ENCODE results near the gene FAM89B.

The FAM89B gene

DNA sequence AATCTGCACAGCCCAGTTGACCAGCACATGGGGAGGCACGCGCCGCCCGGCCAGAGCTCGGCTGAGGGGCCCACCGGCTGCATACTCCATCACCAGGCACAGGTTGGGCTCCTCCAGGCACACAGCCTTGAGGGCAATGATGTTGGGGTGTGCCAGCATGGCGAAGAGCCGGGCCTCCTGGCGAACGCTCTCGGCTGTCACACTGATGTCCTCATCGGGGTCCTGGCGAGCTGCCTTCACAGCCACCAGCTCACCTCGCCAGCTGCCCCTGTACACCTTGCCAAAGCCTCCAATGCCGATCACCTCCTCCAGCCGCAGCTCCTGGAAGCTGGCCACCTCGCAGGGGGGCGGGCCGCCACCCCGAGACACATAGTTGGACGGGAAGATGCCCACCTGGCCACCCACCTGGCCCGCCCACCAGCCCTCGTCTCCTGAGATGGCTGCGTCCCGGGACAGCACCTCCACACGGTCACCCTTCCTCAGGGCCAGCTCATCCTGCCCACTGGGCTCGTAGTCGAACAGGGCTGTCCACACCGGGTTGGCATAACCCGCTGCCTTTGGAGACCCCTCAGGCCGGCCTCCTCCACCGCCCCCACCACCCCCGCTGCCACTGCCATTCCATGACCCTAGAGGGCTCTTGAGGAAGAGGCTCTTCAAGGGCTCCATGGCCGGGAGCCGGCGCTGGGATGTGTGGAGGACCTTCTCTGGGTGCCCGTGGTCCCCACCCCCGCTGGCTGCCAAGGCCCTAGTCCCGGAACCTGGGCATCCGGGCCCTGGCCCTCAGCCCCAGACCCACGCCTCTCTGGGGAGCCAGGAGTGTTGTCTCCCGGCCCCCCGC is 41.0 kb downstream of the FAM89B start:
- DNase-seq: no peak

DNA sequence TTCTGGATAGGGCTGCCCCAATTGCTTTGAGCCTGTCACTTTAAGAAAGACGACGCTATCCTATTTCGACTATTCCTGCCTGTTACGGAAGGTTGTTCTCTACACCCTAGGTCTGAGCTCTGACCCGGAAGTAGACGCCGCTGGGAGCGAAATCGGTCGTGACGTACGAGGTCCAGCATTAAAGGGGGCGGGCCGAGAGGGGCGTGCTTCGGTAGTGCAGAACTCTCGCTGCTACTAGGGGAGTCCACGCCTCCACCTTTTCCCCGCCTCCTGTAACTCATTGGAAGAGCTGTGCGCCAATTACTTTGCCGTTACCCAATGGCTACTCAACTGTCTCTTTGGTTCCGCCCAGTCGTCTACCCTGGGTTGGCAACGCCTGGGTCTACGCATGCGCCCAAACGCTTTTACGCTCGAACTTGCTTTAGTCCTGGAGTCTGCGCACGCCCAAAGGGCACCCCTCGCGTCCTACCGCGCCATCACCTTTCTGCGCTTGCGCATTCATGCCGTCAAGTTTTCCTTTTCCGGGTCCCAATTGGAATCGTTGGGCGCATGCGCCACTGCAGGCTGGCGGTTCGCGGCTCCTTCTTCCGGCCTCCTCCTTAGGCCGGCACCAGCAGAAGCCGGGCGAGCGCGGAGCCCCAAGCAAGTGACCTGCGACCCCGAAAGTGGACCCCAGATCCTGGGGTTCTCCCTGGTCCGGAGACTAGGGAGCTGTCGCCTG is 43.1 kb downstream of the FAM89B start, which contains the start of gene PCNX3:
Gene PCNX3, plus strand, starts transcription at position 548 of the 721 bp plus-strand sequence. CDS start 536 bp downstream, outside the sequence.
- peak; percentile 100 for DNase-seq

DNA sequence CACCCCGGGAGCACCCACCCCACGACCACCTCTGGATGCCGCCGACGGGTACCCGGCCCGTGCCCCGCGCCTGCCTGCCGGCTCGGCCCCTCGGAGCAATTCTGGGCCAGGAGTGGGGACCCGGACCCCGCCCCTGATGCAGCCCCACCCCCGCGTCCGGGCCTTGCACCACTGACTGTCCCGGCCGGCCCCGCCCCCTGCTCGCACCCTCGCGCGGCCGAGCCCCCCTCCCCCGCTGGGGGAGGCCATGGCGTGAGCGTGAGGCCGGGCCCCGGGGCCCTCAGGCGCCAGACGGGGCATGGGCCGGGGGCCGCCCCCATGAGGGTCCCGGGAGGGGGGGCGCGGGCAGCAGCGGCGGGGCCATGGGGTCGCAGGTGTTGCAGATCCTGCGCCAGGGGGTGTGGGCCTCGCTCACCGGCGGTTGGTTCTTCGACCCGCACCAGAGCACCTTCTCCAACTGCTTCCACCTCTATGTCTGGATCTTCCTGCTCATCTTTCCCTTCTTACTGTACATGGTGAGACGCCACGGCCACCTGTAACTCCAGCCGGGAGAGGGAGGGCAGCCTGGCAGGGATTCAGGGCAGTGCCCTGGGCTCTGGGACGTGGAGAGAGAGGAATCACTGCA is 43.7 kb downstream of the FAM89B start:
- DNase-seq: peak; percentile 62

DNA sequence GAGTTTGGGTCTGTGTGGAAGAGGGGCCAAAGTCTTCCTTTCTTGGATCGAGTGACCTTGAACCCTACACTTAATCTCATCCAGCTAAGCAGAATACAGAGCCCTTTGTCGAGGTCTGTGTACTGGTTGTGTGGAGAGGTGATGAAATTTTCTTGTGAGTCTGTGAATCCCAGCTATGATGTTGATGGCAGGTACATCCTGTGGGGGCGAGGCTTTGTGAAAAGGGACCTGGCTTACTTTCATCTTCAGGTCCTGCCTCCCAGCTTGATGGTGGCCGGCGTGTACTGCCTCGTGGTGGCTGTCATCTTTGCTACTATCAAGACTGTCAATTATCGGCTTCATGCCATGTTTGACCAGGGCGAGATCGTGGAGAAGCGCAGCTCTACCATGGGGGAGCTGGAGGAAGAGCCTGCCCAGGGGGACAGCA is 44.2 kb downstream of the FAM89B start:
- DNase-seq: no peak

DNA sequence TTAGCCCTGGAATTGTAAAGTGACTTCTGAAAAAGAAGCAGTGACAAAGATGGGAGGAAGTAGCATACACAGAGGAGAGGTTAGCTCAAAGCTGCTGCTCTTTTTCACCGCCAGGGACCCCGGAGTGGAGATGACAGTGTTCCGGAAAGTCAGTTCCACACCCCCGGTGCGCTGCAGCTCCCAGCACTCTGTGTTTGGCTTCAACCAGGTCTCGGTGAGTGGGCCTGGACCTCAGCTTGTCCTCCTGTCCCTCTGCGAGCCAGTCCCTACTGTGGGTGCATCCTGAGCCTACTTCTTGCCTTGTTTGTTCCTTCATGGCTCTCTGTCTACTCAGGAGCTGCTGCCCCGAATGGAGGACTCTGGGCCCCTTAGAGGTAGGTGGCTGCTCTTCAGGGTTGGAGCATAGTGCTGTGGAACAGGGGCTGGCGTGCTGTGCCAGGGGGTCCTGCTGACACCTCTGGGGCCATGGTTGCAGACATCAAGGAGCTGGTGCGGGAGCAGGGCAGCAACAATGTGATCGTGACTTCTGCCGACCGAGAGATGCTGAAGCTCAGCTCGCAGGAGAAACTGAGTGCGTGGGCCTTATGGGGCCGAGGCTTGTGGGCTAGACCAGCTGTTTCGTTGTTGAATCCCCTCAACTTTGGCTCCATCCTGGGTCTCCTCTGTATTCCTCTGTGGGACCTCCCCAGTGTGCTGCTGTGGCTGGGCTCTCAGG is 45.0 kb downstream of the FAM89B start:
- DNase-seq: no peak

DNA sequence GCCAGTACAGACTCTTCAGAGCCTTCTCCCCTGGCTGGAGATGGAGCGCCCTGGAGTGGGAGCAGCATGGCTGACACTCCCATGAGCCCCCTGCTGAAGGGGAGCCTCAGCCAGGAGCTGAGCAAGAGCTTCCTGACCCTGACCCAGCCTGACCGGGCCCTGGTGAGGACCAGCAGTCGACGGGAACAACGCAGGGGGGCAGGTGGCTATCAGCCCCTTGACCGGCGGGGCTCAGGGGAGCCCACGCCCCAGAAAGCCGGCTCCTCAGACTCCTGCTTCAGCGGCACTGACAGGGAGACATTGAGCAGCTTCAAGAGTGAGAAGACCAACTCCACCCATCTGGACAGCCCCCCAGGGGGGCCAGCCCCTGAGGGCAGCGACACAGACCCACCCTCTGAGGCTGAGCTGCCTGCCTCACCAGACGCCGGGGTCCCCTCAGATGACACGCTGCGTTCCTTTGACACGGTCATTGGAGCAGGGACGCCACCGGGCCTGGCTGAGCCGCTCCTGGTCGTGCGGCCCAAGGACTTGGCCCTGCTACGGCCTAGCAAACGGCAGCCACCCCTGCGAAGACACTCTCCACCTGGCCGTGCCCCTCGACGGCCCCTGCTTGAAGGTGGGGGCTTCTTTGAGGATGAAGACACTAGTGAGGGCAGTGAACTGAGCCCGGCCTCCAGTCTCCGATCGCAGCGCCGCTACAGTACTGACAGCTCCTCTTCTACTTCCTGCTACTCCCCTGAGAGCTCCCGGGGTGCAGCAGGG is 45.8 kb downstream of the FAM89B start:
- DNase-seq: no peak

DNA sequence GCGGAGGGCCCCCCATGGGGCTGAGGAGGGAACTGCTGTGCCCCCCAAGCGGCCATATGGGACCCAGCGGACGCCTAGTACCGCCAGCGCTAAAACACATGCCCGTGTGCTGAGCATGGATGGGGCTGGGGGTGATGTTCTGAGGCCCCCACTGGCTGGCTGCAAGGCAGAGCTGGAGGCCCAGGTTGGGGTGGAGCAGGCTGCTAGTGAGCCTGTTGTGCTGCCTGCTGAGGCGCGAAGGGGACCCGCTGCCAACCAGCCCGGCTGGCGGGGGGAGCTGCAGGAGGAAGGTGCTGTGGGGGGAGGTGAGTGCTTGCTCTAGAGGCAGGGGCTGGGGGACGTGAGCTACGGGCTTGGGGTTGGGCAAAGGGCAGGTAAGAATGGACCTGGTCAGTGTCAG is 46.4 kb downstream of the FAM89B start:
- no peak for DNase-seq

DNA sequence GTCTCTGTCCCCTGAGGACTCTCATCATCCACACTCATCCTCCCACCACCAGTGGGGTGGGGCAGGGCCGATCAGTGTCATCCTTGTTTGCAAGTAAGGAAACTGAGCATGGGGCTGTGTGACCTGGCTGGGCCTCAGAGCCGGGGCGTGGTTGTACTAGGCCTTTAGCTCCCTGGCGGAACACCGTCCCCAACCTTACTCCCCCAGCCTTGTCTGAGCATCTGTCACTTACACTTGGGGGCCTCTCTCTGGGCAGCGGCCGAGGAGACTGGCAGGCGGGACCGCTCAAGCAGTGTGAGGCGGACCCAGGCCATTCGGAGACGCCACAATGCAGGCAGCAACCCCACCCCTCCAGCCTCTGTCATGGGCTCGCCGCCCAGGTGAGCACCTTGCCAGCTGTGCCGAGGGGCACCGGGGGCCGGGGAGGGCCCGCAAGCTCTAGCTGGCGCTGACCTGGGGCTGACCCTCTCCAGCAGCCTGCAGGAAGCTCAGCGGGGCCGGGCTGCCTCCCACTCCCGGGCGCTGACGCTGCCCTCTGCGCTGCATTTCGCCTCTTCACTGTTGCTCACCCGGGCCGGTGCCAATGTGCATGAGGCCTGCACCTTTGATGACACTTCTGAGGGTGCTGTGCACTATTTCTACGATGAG is 47.1 kb downstream of the FAM89B start:
- DNase-seq: no peak

DNA sequence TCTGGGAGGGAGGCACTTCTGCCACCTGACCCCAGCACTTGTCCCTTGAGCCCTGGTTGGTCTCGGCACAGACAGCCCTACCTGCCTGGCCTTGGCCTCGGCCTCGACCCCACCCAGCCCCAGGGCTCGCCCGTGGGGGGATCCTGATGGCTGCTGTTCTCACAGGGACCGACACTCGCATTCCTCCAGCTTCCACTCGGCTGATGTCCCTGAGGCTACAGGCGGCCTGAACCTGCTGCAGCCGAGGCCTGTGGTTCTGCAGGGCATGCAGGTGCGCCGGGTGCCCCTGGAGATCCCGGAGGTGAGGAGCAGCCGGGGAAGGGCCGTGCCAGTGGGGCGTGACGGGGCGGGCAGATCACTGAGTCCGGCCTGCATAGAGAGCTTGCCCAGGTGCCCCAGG is 48.3 kb downstream of the FAM89B start:
- DNase-seq: no peak

DNA sequence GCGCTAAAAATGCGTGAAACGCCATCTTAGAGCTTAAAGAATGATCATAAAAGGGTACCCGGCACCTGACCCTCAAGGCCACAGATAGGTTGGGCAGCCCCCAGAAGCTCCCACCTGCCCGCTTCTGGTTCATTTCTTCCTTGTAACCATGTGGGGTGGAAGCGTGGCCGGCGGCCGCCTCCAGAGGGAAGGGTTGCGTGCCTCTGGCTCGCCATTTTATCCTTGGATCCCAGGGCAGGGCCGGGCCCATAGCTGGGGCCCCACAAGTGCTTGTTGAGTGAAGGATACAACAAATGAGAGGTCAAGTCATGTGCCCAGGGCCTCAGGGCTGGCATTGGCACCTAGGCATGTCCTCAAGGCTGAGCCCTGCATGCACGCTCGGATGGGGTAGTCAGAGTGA is 49.1 kb downstream of the FAM89B start:
- DNase-seq: no peak

DNA sequence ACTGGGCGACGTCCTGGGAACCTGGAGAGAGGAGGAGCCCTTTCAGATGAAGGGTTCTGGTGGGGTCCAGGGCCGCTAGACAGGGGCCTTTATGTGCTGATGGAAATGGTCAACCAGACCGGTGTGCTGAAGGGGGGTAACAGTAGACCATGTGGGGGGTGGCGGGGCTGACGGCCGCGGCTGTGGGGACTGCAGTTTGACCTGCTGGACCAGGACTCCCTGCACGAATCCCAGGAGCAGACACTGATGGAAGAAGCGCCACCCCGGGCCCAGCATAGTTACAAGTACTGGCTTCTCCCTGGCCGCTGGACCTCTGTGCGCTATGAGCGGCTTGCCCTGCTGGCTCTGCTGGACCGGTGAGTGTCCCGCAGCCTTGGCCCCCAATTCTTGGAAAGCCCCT is 49.7 kb downstream of the FAM89B start:
- no peak for DNase-seq

DNA sequence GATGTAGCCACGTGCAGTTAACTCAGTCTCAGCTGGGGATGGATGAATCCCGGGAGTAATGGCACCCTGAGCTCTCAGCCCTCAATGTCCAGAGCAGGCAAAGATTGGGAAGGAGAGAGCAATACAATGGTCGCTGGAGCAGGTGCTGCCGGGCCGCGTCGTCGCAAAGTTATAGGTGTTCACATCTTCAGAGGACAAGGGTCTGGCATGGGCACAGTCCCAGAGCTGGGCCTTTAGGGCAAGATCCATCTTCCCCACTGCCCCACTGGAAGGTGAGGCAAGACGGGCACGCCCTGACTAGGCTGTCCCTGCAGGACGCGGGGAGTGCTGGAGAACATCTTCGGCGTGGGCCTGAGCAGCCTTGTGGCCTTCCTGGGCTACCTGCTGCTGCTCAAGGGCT is 50.8 kb downstream of the FAM89B start:
- DNase-seq: no peak

Measured in EL (cell line).